Kidney (tissue), 14 donors: Measurements from ENCODE around the gene ALCAM. TPM values are rescaled to one million over a fixed set of nuclear protein-coding genes. Genes with fewer than 3 reads are reported as not detected.

Experiments used
- DNase-seq, 5 donors: peaks; one replicate each; pipeline ENCODE4 v3.0.0-alpha.2; 2013 to 2020
- FAIRE-seq: peaks from 2 replicates; lab custom pipeline; 2012; peaks lifted over from hg19 to GRCh38; lab: Jason Lieb, UNC
- H3K27ac ChIP-seq, 2 donors: one replicate each; pipeline ENCODE4 v1.7.0; 2013; ENCODE audit warnings: low read depth in 2 of 2, low read length in 2 of 2, inconsistent platforms in 1 of 2
- H3K27me3 ChIP-seq: one replicate; pipeline ENCODE4 v1.7.1; 2013; ENCODE audit warnings: low read length, inconsistent platforms; ENCODE audit not compliant: control insufficient read depth, insufficient read depth
- H3K36me3 ChIP-seq, 3 donors: one replicate each; pipeline versions ENCODE4 v1.7.0 to v1.7.1; 2013; ENCODE audit warnings: low read length in 3 of 3, control low read depth in 1 of 3, inconsistent platforms in 1 of 3; ENCODE audit not compliant: insufficient read depth in 3 of 3, control insufficient read depth in 2 of 3
- H3K4me1 ChIP-seq, 3 donors: one replicate each; pipeline versions ENCODE4 v1.7.0 to v1.7.1; 2013; ENCODE audit warnings: low read length in 3 of 3, inconsistent platforms in 1 of 3, low read depth in 1 of 3; ENCODE audit not compliant: control insufficient read depth in 2 of 3, insufficient read depth in 2 of 3
- H3K4me3 ChIP-seq, 3 donors: one replicate each; pipeline versions ENCODE4 v1.7.0 to v1.8.1; 2013; ENCODE audit warnings: low read length in 3 of 3, control low read depth in 1 of 3, inconsistent platforms in 1 of 3
- H3K9ac ChIP-seq, 3 donors: one replicate each; pipeline versions ENCODE4 v1.7.0 to v1.7.1; 2013; ENCODE audit warnings: low read length in 3 of 3, control low read depth in 1 of 3, inconsistent platforms in 1 of 3
- H3K9me3 ChIP-seq, 3 donors: one replicate each; pipeline versions ENCODE4 v1.7.0 to v1.7.1; 2013; ENCODE audit warnings: low read length in 3 of 3, control low read depth in 1 of 3, inconsistent platforms in 1 of 3; ENCODE audit not compliant: control insufficient read depth in 2 of 3, insufficient read depth in 1 of 3
- intact Hi-C: fragments of 100-400 bp; cut with DNase I; formaldehyde crosslinking; loops from one replicate; pipeline ENCODE4 v1.11.1; 2022
- polyA plus RNA-seq: library from polyadenylated mRNA; stranded (reverse); fragments of 350-450 nt; fragmentation: Illumina TruSeq; extraction: RNeasy Lipid Tissue Mini Kit (QIAGEN cat#74804); gene quantifications from one replicate; pipeline ENCODE4 v1.2.3, GENCODE V29; 2014; ENCODE audit warnings: low read depth, low replicate concordance; ENCODE audit not compliant: insufficient read depth
- total RNA-seq: library from RNA; stranded (reverse); fragmentation: NEBNext Ultra II Directional; extraction: Animal tissue kit (Norgen Biotek cat#: 25700); gene quantifications from one replicate; pipeline ENCODE4 v1.2.1, GENCODE V29; 2021
- TF ChIP-seq, protein P1 (sequence below): IDR thresholded peaks from 3 replicates; pipeline ENCODE4 v1.5.1; 2012; ENCODE audit warnings: mild to moderate bottlenecking, moderate library complexity, borderline replicate concordance; ENCODE audit not compliant: insufficient read depth; ENCODE audit errors: extremely low read depth
- donor health status: control.
- donor health status: control.
- donor health status: control.
- donor health status: control.
- donor health status: control.
- donor health status: DM: yes; HTN: yes; CAD: no.
- donor health status: Normal renal cell carcinoma (clear cell type).

ALCAM gene
- total and polyA plus RNA-seq, 2 donors from 2014 or later, result 15.1 to 36.4 TPM

DNA sequence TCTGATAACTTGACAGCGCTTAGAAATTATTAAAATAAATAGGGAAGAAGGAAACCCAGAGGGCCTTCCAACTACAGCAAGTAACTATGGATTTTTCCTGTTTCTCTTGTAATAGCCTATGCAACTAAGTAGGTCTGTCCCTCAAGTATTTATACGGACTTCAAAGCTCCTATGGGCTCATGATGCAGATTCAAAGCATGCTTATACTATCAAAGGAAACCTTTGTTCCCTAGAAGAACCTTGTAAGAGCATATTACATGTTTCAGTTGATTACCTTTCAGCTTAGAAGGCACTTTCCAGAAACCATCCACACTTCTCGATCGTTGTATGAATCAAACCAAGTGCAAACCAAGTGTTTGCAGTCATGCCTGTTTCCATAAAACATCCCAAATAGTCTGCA lies 158.8 kb downstream of the ALCAM start:
- no peak for FAIRE-seq

DNA sequence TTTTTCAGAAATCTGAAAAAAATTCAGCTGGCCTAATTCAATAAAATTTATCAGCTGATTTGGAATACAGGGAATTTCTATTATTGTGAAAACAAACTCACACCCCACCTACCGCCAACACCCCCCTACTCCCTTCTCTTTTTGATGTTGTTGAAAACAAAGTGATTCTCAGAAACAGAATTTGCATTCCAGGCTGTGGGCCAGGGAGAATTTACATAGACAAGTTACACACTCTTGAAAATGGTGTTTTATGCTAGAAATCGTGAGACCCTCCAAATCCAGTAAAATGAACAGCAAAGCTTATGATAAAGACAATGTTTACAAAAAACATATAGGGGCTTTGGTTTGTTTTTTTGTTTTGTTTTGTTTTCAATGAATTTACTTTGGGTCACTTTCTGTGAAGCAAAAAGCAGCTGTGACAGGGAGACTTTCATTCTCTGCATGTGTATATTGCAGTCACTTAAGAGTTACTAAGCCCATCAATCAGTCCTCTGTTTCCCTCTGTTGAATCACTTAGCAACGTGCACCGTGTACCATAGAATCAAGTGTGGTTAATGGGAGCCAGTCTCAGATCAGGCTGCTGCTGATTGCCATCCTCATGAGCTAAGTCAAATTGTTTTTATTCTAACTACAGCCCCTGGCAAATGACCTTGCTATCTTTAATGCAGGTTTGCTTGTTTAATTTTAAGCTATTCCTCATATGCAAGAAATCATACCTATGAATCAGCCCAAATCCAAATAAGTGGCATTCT lies 159.8 kb downstream of the ALCAM start:
- Histone ChIP-seq H3K9ac (no peak overlapping the region), H3K4me3 (no peak overlapping the region), H3K27ac (no peak overlapping the region), H3K4me1 (no peaks in the 10 kb centered on the region), H3K27me3 (no peaks in the 10 kb centered on the region), H3K36me3 (peaks cover 0 to 2% (median 0%) of the 10 kb centered on the region in 3 donors), H3K9me3 (no peaks in the 10 kb centered on the region)
- FAIRE-seq, result no peak
- TF ChIP-seq, protein P1, sequence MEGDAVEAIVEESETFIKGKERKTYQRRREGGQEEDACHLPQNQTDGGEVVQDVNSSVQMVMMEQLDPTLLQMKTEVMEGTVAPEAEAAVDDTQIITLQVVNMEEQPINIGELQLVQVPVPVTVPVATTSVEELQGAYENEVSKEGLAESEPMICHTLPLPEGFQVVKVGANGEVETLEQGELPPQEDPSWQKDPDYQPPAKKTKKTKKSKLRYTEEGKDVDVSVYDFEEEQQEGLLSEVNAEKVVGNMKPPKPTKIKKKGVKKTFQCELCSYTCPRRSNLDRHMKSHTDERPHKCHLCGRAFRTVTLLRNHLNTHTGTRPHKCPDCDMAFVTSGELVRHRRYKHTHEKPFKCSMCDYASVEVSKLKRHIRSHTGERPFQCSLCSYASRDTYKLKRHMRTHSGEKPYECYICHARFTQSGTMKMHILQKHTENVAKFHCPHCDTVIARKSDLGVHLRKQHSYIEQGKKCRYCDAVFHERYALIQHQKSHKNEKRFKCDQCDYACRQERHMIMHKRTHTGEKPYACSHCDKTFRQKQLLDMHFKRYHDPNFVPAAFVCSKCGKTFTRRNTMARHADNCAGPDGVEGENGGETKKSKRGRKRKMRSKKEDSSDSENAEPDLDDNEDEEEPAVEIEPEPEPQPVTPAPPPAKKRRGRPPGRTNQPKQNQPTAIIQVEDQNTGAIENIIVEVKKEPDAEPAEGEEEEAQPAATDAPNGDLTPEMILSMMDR, result no peak
- intact Hi-C loops, result no loop called here
- DNase-seq, result no peak

More for the DNA sequence above, 158.8 kb downstream of the ALCAM start:
- Histone ChIP-seq H3K9me3 (no peaks in the 10 kb centered on the region), H3K27ac (no peak overlapping the region), H3K27me3 (no peaks in the 10 kb centered on the region), H3K36me3 (peaks cover 0 to 2% (median 0%) of the 10 kb centered on the region in 3 donors), H3K4me3 (no peak overlapping the region), H3K9ac (no peak overlapping the region), H3K4me1 (no peaks in the 10 kb centered on the region)
- intact Hi-C loops, result no loop called here
- TF ChIP-seq, protein P1, result no peak
- DNase-seq, result no peak

DNA sequence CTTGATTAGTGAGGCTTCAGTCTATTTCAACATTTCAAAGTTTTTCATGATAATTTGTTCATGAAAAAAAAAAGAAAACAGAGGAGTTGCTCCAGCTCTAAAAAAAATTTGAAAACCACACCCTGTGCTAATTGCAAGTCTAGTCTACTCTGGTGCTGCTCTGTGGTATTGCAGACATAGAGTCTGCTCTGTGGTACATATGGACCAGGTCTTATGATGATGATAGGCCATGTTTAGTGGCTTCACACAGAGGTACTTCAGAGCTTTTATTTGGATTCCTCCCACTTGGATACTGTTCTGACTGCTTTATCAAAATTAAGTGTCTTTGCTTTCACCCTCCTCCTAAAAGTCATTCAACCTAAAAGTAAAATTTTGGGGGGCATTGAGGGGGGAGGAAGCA lies 160.8 kb downstream of the ALCAM start:
- FAIRE-seq (no peak), DNase-seq (no peak)
- H3K4me3 ChIP-seq, result no peak overlapping the region
- TF ChIP-seq, protein P1, result no peak
- H3K36me3 ChIP-seq, result peaks cover 0 to 2% (median 0%) of the 10 kb centered on the region in 3 donors
- no peaks in the 10 kb centered on the region for H3K9me3 ChIP-seq
- intact Hi-C loops, result no loop called here
- no peaks in the 10 kb centered on the region for H3K4me1 ChIP-seq
- H3K27me3 ChIP-seq, result no peaks in the 10 kb centered on the region
- no peak overlapping the region for H3K27ac ChIP-seq
- no peak overlapping the region for H3K9ac ChIP-seq
